Adipose tissue (tissue), 3 donors: ENCODE data around the gene MINDY1. TPM values are rescaled to one million over a fixed set of nuclear protein-coding genes. Genes with fewer than 3 reads are reported as not detected.

Source experiments
- polyA plus RNA-seq, 3 donors: library from polyadenylated mRNA; stranded (reverse); fragments of 200-250 nt; gene quantifications; one replicate each; pipeline ENCODE4 v1.2.3, GENCODE V29; 2013
- donor health status: healthy with polysubstance abuse.
- donor health status: Bipolar disorder and iron deficiency.
- donor health status: healthy.

MINDY1 gene
- polyA plus RNA-seq, 3 donors, result 12.0 to 24.0 (median 13.9) TPM

Other genes with a start within 250 kb of the MINDY1 start
- 10 to 100 TPM; 11.6 to 67.0 (median 43.1) TPM for gene CTSS, start 241.1 kb downstream of the MINDY1 start, polyA plus RNA-seq
- gene CTSK, start 198.6 kb downstream of the MINDY1 start, polyA plus RNA-seq, result 10 to 100 TPM in 2 of 3 donors, 1 to 10 TPM in 1; 2.3 to 64.2 (median 28.1) TPM
- 10 to 100 TPM; 14.1 to 45.2 (median 18.0) TPM for gene ARNT, start 130.3 kb downstream of the MINDY1 start, polyA plus RNA-seq
- gene CTXND2, start 119.8 kb downstream of the MINDY1 start, polyA plus RNA-seq, result not detected
- 10 to 100 TPM; 13.4 to 15.7 (median 15.1) TPM for gene SETDB1, start 80.5 kb downstream of the MINDY1 start, polyA plus RNA-seq
- 100 to 1,000 TPM in 2 of 3 donors, 10 to 100 TPM in 1; 86.8 to 134 (median 109) TPM for gene CERS2, start 32.1 kb downstream of the MINDY1 start, polyA plus RNA-seq
- 10 to 100 TPM in 1 of 3 donors, 1 to 10 TPM in 1, under 1 TPM in 1; 0.15 to 12.8 (median 3.1) TPM for gene ANXA9, start 24.6 kb downstream of the MINDY1 start, polyA plus RNA-seq
- 10 to 100 TPM in 1 of 3 donors, 1 to 10 TPM in 2; 8.6 to 14.2 (median 9.9) TPM for gene PRUNE1, start 1.5 kb upstream of the MINDY1 start, polyA plus RNA-seq
- 1 to 10 TPM in 1 of 3 donors, under 1 TPM in 2; 0.16 to 1.1 (median 0.34) TPM for gene BNIPL, start 29.7 kb upstream of the MINDY1 start, polyA plus RNA-seq
- 1 to 10 TPM; 1.8 to 5.0 (median 3.9) TPM for gene C1orf56, start 40.8 kb upstream of the MINDY1 start, polyA plus RNA-seq
- 10 to 100 TPM; 25.9 to 72.3 (median 64.3) TPM for gene CDC42SE1, start 52.7 kb upstream of the MINDY1 start, polyA plus RNA-seq
- 1 to 10 TPM in 2 of 3 donors, under 1 TPM in 1; 0.38 to 7.2 (median 1.8) TPM for gene MLLT11, start 53.5 kb upstream of the MINDY1 start, polyA plus RNA-seq
- gene GABPB2, start 63.9 kb upstream of the MINDY1 start, polyA plus RNA-seq, result 10 to 100 TPM in 1 of 3 donors, 1 to 10 TPM in 2; 3.0 to 12.4 (median 8.3) TPM
- 10 to 100 TPM in 1 of 3 donors, 1 to 10 TPM in 2; 3.3 to 22.9 (median 6.7) TPM for gene SEMA6C, start 139.7 kb upstream of the MINDY1 start, polyA plus RNA-seq
- 10 to 100 TPM in 1 of 3 donors, 1 to 10 TPM in 2; 1.4 to 20.4 (median 5.8) TPM for gene TNFAIP8L2, start 149.7 kb upstream of the MINDY1 start, polyA plus RNA-seq
- gene LYSMD1, start 159.0 kb upstream of the MINDY1 start, polyA plus RNA-seq, result 1 to 10 TPM; 3.3 to 5.3 (median 3.9) TPM
- gene SCNM1, start 159.2 kb upstream of the MINDY1 start, polyA plus RNA-seq, result 10 to 100 TPM; 16.7 to 39.8 (median 29.7) TPM
- under 1 TPM; 0.16 to 0.62 (median 0.56) TPM for gene TMOD4, start 169.1 kb upstream of the MINDY1 start, polyA plus RNA-seq
- gene VPS72, start 183.3 kb upstream of the MINDY1 start, polyA plus RNA-seq, result 10 to 100 TPM; 19.9 to 34.8 (median 26.3) TPM
- gene PIP5K1A, start 191.7 kb upstream of the MINDY1 start, polyA plus RNA-seq, result 10 to 100 TPM in 2 of 3 donors, 1 to 10 TPM in 1; 6.9 to 28.8 (median 25.1) TPM
- gene PSMD4, start 247.8 kb upstream of the MINDY1 start, polyA plus RNA-seq, result 100 to 1,000 TPM; 115 to 142 (median 130) TPM